CD4-positive, alpha-beta T cell treated with Interleukin-4 for 4 hours (primary cell): ENCODE data around the gene PRKCE.

Experiments
- DNase-seq: peaks from one replicate; pipeline ENCODE4 v3.0.0-alpha.2; 2020

PRKCE gene

DNA sequence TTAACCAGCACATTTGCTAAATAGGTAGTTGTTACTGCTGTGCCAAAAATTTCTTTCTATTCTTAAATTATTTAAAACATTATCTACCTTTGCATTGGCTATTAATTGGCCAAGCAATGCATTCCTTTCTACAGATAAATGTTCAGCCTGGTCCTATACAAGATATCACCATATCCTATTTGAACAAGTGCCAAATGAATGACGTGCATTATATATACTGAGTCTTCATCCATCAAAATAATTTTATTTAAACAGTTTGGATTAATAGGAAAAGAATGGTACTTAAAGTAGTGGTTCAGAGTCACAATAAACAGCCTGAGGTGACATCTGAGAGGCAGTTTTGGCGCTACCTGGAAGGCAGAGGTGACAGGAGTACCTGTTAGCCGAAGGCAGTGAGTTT, 415.6 kb downstream of the PRKCE start:
- no peak for DNase-seq

DNA sequence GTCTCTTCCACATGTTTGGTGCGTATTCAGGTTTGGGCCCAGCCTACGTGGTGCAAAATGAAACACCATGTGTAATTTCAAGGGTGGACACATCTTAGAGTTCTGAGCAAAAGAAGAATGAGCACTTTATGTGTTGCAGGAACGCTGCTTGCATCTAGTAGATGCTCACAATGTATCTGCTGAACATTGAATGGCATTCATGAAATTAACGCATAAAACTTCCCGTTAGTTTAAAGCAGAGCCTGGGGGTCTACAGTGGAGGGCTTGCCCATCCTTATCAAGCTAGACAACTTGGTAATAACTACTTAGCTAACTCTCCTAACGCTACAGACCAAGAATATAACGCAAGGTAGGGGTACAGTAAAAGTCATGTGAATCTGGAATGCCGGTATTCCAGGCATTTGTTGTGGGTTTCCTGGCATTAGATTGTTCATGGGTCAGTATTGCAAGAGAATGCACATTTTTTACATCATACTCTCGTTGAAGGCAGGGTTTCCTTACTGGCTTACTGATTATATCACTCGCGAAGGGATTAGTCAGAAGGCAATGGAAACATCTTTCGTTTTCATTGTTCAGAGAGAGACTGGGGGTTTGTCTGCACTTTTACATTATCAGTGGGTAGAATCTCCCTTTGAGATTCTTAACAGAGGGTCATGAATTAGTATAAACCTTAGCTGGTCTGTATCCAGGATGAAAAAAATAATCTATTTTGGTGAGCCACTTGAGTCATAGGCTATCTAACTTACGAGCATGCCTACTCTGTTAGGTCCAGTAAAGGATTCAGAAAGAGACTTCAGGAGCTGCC, 416.2 kb downstream of the PRKCE start:
- DNase-seq, result no peak

DNA sequence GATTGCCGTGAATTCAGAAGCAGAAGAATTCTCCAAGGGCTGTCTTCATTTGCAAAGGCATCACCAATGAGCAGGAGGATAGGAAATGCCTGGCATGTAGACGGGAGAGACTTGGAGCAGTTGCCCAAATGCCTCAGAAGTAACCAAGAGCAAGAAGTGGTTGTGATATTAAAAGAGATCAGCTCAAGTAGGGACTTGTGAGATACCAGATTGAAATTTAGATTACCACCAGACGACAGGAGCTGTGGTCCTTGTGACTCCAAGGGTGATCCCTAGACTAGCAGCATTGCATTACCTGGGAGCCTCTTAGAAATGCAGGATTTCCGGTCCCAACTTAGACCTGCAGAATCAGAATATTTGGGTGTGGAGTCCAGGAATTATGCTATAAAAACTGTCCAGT, 417.2 kb downstream of the PRKCE start:
- no peak for DNase-seq

DNA sequence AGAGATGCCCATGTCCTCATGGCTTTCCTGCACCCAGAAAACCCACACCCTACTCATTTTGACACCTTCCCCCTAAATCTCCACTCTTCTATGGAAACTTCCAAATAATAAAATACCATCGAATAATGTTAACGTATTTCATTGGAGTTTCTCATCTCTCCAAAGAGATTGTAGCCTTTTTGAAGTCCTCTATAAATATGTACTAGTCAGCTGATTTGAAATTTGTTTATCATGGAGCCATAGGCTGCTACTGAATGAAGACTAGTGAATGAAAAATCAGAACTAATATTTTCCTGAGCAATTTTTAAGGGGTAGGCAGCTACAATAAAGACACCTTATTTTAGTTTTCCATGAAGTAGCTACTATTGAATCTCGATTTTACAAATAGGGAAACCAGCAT, 419.6 kb downstream of the PRKCE start:
- no peak for DNase-seq

DNA sequence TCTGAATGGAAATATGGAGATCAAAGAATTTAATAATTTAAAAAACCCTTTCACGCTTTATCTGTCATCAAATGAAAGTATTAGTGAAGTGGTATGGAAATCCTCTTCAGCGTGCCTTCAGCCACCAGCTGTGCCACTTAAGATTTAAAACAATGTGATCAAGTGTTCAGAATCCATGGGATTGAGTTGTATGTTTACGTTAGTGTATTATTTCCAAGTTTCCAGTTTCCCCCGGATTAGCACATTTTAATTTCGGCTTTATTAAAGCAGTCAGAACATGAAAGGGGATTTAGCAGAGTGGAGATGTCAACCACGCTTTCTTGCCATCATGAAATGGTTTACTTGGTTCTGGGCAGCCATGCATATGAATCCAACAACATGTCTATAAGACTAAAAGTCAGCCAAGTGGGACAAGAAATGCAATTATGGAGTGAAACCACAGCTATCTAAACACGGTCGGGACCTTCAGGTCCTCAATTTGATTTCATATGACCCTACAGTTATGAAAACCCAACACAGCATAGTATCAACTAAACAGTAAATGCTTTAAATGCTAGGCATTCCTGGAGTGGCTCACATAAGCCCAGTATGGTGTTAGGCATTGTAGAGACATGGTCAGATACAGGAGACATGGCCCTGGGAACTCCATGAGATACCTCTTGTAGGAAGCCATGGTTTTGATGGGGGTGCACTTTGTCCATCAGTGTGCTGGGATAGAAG, 420.8 kb downstream of the PRKCE start:
- no peak for DNase-seq

DNA sequence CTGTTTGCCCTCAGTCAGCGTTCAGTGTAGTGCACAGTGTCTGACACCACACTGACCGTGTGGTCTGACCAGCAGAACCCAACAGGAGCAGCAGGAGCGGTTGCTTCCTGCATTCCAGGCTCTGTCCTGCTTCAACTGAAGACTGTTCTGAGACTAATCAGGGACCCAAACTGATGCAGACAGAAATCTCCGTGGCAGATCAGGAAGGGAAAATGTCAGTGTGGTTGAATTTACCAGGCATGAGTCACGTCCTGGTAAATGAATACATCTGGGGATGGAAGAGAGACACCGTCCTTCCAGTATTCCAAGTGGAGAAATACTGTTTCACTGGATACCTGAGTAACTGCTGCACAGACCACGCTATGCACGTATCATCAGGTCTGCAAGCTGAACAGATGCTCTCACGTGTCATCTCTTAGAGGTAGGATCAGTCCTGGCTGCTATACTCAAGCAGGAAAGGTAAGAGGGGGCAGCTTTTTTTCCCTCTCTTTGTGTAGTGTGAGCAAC, 422.1 kb downstream of the PRKCE start:
- DNase-seq, result no peak

DNA sequence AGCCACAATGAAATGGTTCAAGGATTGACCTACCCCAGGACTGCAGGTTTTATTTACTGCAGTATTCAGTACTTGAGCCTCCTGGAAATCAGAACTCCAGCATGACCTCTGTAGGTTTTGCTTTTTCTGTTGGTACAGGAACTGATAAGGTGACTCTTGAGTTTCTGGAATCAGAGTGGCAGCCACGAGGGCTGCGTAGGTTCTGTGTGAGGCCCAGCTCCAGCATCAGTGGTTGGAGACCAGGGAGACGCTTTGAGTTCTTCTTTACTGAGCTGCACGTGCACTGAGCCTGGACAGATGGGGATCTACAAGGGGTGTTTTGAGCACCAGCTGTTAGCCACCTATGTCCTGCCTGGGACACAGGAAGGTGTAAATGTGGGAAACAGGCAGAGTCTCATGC, 423.0 kb downstream of the PRKCE start:
- no peak for DNase-seq

DNA sequence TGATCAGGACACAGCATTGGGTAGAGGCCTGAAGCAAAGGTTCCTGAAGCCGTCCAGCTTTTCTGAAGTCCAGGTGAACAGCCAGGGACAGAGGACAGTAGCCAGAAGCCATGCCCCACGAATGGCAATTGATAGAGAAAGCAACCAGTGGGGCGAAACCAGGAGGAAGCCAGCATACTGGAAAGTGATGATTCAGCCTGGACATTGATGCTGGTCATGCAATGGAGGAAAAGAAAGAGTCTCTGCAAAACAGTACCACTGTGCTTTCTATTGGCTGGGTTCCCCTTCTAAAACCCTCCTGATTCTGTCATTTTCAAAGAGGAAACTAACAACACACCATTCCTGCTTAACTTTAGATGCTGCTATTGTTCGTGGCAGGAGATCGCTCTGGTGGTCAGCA, 424.4 kb downstream of the PRKCE start:
- no peak for DNase-seq

DNA sequence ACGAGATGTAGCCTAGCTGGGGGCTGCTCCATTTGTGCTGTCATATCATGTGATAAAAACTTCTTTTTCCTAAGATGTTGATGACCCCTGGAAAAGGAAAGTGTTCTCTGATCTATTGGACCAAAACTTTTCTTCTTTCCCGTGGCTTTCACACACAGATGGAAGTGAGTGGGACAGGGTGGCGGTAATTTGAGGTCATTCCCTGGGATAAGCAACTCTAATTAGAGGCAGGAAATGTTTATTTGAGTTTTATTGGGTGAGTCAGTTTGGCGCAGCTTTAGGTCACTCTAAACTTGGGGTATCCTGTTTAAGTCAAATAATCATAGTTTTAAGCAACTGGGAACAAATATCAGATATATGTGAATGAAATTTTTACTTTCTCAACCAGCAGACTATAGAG, 424.8 kb downstream of the PRKCE start:
- no peak for DNase-seq

DNA sequence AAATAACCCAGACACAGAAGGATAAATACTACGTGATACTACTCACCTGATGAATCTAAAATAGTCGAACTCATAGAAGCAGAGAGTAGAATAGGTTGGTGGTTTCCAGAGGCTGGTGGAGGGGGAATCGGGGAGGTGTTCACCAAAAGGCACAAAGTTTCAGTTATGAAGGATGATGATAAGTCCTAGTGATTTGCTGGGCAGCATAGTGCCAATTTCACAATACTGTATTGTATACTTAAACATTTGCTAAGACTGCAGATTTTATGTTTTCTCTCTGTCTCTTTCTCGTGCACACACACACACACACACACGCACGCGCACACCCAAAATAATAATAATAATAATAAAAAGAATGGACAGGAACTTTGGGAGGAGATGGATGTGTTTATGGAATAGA, 425.4 kb downstream of the PRKCE start:
- no peak for DNase-seq

DNA sequence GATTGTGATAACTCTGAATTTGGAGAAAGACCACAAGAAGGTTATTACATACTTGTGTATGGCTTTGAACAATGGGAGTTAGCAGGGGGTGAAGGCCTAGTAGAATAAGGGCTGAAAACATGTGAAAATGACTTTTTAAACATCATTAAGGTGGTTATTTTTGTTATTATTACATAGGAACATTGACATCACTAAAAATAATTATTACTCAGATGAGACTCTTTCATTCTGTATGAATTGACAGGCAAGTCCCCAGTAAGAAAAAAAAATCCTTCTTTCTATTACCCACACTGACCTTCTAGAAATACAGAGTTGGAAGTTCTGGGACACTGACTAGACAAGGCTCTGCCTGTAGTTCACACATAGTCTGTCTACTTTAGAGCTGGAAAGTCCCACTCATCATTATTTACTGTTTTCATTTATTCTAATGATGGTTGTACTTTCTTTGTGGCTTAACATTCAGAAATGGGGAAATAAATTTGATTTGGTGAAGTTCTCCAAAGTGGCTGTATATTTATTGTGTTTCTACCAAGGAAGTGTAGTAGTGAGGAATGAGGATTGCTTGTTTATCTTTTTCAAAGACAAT, 426.1 kb downstream of the PRKCE start:
- no peak for DNase-seq

DNA sequence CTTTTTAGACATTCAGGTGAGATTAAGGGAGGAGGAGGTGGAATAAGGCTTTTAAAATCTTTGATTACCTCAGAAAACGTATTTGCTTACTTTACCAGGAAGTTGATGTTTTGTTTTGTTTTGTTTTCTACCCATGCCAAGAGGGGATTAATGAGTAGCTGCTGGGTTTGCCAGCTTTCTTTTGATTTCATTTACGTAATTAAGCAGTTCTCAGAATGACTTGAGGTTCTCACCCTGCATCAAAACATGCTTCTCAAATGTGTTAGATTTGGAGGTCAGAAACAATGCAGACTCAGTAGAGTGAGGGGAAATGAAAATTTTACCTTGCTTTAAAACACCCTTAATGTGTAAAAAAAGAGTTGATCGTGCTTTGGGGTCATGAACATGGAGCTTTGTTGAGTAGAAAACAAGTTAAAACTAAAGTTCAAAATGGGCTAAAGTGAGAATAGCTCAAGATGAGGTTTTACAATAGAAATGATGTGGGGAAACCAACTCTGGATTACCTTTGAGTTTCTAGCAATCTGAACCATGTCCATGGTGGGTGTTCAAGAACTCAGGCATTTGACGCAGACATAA, 428.6 kb downstream of the PRKCE start:
- DNase-seq, result no peak

DNA sequence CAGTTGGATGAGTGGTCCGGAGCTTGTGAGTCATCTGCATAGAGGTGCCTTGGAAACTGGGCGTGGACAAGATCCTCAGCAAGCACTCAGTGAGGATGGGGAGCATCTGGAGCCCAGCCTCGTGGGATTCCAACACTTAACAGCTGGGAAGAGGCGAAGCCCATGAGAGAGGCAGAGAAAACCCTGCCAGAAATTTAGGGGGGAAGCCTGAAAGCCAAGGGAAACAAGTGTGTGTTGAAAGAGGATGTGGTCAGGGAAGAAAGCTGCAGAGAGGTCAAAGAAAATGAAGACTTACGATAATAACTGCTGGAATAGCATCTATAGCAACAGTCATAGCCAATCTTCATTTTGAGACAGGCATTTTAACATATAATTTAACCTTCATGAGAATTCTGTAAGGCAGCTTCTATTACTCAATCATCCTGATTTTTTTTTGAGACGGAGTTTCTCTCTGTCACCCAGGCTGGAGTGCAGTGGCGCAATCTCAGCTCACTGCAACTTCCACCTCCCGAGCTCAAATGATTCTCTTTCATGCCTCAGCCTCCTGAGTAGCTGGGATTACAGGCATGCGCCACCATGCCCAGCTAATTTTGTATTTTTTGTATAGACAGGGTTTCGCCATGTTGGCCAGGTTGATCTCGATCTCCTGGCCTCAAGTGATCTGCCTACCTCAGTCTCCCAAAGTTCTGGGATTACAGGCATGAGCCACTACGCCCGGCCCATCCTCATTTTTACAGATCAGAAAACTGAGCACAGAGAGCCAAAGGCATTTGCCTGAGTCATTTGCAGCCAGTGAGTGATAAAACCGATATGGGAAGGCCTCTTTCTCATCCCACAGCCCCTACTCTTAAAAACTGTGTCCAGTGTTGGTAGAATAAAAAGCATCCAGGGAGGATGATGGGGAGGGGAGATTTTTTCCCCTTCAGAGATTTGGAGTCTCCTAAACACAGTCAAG, 431.3 kb downstream of the PRKCE start:
- DNase-seq, result no peak

DNA sequence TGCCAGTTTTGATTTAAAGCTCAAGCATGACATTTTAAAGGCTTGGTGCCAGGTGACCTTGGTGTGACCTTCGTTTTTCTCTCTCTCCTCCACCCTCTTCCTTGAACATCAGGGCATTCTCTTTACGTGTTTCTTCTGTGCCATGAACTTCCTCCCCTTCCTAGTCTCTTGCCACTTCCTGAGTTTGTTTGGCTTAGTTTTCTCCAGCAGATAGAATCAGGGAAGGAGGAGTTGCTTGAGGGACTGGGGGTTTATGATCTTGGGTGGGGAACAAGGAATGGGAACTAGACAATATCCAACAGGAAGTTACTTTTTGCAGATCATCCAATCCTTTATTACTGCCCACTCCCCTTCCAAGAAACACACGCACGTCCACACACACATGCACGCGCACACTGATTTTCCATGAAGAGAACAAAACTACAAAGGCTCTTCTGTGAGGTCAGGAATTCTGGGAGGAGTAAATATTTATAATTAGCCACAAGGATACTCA, 435.1 kb downstream of the PRKCE start:
- no peak for DNase-seq

DNA sequence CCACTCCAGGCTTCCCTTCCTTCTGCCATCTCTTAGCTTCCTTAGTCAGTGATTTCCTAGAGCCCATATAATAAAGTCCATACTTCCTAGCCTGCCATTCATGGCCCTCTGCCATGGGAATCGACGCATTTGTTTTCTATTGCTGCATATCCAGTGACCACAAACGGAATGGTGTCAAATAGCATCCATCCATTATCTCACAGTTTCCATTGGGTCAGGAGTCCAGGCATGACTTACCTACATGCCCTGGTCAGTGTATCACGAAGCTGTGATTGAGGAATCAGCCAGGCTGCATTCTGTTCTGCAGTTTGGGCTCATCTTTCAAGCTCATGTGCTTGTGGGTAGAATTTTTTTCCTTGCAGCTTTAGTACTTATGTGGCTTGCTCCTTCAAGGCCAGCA, 436.0 kb downstream of the PRKCE start:
- DNase-seq, result no peak

DNA sequence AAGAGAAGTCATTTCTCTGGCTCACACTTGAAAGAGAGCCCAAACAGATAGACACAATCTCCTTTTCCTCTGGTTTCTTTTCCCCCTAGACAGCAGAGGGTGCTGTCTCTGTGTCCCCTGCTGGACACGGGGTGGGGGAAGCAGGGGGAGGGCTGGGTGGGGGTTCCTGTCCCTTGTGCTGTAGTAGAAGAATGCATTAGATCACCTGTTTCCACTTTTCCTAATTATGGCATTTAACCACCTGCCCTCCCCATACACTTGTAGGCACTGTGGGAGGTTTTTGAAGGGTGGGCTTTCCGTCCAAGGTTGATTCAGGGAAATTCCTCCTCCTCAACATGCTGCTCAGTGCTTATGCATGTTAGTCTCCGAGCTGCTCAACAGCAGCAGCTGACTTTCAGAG, 439.5 kb downstream of the PRKCE start:
- no peak for DNase-seq

DNA sequence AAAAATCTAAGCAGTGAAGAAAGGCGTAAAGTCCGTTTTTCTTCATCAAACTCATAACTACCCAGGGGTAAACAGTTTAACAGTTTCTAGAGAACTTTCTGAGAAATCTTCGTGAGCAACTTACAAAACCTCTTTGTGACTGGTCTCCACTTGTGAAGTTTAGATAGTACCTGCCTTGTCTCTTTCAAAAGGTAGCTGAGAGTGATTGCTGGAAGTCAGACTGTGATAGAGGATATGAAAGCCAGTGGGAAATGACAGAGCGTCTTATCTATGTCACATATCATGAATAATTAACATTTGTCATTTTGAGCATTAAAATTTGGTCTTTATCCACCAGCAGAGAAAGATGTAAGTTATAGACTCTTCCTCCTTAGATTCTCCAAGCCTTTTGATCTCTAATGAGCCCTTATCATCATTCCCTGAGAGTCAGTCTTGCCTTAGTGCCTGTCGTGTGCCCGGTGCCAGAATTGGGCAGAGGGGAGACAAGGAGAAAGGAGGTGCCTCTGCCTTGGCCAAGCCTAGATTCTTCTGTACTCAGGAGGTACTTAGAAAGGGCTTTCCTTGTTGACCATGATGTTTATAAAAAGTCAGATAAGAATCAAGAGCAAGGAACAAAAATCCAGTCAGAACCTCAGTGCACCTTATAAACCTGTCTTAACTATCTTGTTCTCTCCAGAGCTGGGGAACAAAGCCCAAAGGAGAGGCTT, 440.6 kb downstream of the PRKCE start:
- no peak for DNase-seq

DNA sequence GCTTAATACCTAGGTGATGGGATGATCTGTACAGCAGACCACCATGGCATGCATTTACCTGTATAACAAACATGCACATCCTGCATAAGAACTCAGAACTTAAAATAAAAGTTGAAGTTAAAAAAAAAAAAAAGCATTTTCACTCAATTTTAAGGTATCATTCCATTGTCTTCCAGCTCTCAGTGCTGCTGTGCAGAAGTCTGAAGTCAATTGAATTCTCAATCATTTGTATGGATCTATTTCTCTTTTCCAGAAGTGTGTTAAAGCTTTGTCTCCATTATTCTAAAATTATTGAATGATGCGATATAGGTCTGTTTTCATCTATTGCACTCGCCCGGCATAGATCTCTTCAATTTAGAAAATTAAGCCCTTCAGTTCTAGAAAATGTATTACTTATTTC, 443.2 kb downstream of the PRKCE start:
- no peak for DNase-seq

DNA sequence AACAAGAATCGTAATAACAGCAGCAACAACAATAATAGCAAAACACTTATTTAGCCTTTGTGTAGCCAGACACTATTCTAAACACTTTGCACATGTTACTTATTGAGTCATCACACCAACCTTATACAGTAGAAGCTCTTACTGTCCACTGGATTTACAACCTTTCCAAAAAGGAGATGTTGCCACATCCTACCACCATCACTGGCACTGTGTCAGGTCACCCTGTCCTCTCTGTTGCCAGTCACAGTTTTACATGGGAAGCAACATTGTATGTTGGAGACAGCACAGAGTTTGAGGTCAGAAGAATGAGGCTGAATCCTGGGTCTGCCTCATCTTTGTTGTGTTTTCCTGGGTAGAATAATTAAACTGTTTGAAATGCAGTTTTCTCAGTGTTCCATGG, 444.4 kb downstream of the PRKCE start:
- no peak for DNase-seq

DNA sequence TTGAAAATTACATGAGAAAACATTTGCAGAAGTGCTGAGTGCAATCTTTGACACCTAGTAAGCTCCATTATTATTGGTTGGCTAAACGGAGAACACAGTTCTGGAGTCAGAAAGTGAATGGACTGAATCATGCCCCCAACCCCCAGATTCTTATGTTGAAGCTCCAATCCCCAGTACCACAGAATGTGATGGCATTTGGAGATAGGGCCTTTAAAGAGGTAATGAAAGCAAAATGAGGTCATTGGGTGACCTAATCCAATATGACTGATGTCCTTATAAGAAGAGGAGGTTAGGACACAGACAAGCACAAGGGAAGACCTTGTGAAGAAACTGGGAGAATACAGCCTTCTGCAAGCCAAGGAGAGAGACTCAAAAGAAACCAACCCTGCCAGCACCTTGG, 444.8 kb downstream of the PRKCE start:
- DNase-seq, result no peak

DNA sequence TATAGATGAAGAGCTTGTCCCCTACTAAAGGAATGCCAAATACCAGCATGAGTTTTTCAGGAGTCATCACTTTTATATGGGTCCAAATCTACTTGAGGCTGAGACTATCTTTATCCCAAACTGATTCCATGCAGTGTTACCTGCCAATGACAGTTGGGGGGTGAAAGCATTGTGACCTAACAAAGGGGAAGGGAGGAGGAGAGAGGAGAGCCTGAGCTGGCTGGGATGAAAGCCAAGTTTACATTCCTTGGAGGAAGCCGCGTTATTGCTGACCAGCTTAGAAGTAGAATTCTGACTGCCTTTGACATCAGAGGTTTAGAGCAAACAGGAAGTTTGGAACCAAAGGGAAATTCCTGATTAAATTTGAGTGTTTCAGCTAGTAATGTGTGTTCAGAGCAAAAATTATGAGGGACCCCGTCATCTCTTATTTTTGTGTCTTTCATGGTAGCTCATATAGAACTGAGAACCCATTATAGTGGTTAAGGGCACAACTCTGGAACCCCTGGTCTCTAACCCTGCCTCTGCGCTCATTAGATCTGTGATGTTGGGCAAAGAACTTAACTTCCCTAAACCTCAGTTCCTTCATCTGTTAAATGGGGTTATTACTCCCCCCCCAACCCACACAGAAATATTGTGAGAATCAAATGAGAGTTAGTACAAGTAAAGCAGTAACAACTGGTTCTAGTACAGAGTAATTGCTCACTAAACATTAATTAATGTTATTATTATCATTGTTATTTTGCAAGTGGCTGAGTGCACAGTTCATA, 446.4 kb downstream of the PRKCE start:
- no peak for DNase-seq
